ENCODE measurements around the gene TRIM34.

TRIM34 gene

GRCh38 chr11:5624489-5625279 is at the start of gene TRIM34:
Gene TRIM34, plus strand, starts transcription at chr11:5625001. Its CDS starts 7,331 bp downstream, at chr11:5632332.
- TF ChIP-seq GATA2 (IDR thresholded peaks at IDR 0.05; ENCODE audit: low read depth, low read length) = no peak

GRCh38 chr11:5575152-5575551 is 49.6 kb upstream of the TRIM34 start:
- TF ChIP-seq GATA2 (IDR thresholded peaks at IDR 0.05; ENCODE audit: low read depth, low read length) (no peak), GATA3 (IDR thresholded peaks at IDR 0.05; ENCODE audit: low read depth, low read length) (no peak)

- TF ChIP-seq GATA3 (IDR thresholded peaks at IDR 0.05; ENCODE audit: low read depth, low read length) (no peak), GATA2 (IDR thresholded peaks at IDR 0.05; ENCODE audit: low read depth, low read length) (no peak)
These were observed 47.7 kb upstream of the TRIM34 start for GRCh38 chr11:5577101-5577500.

GRCh38 chr11:5580577-5580976 is 44.2 kb upstream of the TRIM34 start, which contains the start of gene OR52B6:
Gene OR52B6, plus strand, starts transcription at chr11:5580877. Its CDS starts 0 bp downstream, at chr11:5580877.
- TF ChIP-seq GATA3 (IDR thresholded peaks at IDR 0.05; ENCODE audit: low read depth, low read length) (no peak), GATA2 (IDR thresholded peaks at IDR 0.05; ENCODE audit: low read depth, low read length) (no peak)

GRCh38 chr11:5581014-5581413 is 43.8 kb upstream of the TRIM34 start:
- no peak for TF ChIP-seq GATA2 (IDR thresholded peaks at IDR 0.05; ENCODE audit: low read depth, low read length)
- TF ChIP-seq GATA3 (IDR thresholded peaks at IDR 0.05; ENCODE audit: low read depth, low read length) = no peak

GRCh38 chr11:5591613-5592012 is 33.2 kb upstream of the TRIM34 start:
- TF ChIP-seq GATA2 (IDR thresholded peaks at IDR 0.05; ENCODE audit: low read depth, low read length) = no peak
- TF ChIP-seq GATA3 (IDR thresholded peaks at IDR 0.05; ENCODE audit: low read depth, low read length) = no peak

GRCh38 chr11:5592615-5593014 is 32.2 kb upstream of the TRIM34 start:
- TF ChIP-seq GATA2 (IDR thresholded peaks at IDR 0.05; ENCODE audit: low read depth, low read length) (no peak), GATA3 (IDR thresholded peaks at IDR 0.05; ENCODE audit: low read depth, low read length) (no peak)

- no peak for TF ChIP-seq GATA2 (IDR thresholded peaks at IDR 0.05; ENCODE audit: low read depth, low read length)
- no peak for TF ChIP-seq GATA3 (IDR thresholded peaks at IDR 0.05; ENCODE audit: low read depth, low read length)
These were observed 31.7 kb upstream of the TRIM34 start for GRCh38 chr11:5593146-5593545.

- TF ChIP-seq GATA3 (IDR thresholded peaks at IDR 0.05; ENCODE audit: low read depth, low read length) (no peak), GATA2 (IDR thresholded peaks at IDR 0.05; ENCODE audit: low read depth, low read length) (no peak)
These were observed 28.1 kb upstream of the TRIM34 start, which contains the start of gene TRIM6 for GRCh38 chr11:5596607-5597201. Gene TRIM6, plus strand, starts transcription at chr11:5596637. Its CDS starts 261 bp downstream, at chr11:5596898.

GRCh38 chr11:5597953-5598352 is 26.8 kb upstream of the TRIM34 start:
- TF ChIP-seq GATA2 (IDR thresholded peaks at IDR 0.05; ENCODE audit: low read depth, low read length) (no peak), GATA3 (IDR thresholded peaks at IDR 0.05; ENCODE audit: low read depth, low read length) (no peak)

- TF ChIP-seq GATA2 (IDR thresholded peaks at IDR 0.05; ENCODE audit: low read depth, low read length) (no peak), GATA3 (IDR thresholded peaks at IDR 0.05; ENCODE audit: low read depth, low read length) (no peak)
These were observed 24.4 kb upstream of the TRIM34 start for GRCh38 chr11:5600374-5600851.

- no peak for TF ChIP-seq GATA3 (IDR thresholded peaks at IDR 0.05; ENCODE audit: low read depth, low read length)
- TF ChIP-seq GATA2 (IDR thresholded peaks at IDR 0.05; ENCODE audit: low read depth, low read length) = no peak
These were observed 21.5 kb upstream of the TRIM34 start for GRCh38 chr11:5603326-5603725.

GRCh38 chr11:5604896-5605295 is 19.9 kb upstream of the TRIM34 start:
- TF ChIP-seq GATA3 (IDR thresholded peaks at IDR 0.05; ENCODE audit: low read depth, low read length) = no peak

- TF ChIP-seq GATA2 (IDR thresholded peaks at IDR 0.05; ENCODE audit: low read depth, low read length) (no peak), GATA3 (IDR thresholded peaks at IDR 0.05; ENCODE audit: low read depth, low read length) (no peak)
These were observed 19.0 kb upstream of the TRIM34 start for GRCh38 chr11:5605849-5606248.

- TF ChIP-seq GATA2 (IDR thresholded peaks at IDR 0.05; ENCODE audit: low read depth, low read length) = no peak
- no peak for TF ChIP-seq GATA3 (IDR thresholded peaks at IDR 0.05; ENCODE audit: low read depth, low read length)
These were observed 16.0 kb upstream of the TRIM34 start for GRCh38 chr11:5608808-5609207.

Measured in SH-SY5Y (cell line).